ENCODE results near the gene RPL38.

Gene RPL38

DNA sequence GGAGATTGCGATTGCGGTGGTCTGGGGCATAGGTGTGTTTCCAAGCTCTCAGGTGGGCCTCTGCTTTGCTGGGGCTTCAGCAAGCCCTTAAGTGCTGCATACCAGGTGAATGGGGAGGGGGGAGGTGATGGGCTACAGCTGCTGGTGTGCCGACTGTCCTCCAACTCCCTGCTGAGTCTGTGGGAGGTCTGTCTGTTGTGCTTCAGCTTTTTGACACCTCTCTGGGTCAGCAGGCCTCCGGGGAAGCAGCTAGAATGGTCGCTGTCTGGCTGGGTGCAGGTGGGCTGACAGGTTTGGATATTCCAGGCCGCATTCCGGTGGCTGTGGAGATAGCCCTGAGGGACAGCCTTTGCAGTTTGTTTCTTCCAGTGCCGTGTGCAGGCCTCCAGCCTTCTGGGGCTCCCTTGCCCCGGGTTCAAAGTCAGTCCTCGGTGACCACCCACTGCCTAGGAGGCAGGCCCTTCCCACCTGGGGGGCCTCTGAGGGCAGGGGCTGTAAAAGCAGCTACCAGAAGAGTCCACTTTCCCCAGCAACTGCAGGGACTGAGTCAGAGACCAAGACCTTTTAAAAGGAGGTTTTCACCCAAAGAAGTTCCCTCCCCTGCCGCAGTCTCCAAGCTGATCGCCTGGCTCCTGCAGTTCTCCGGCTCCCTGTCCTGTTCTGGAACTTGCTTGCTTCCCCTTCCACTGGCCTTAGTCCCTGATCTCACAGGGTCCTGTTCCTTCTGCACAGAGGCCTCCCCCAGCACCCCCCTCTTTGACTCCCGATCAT lies 7.8 kb downstream of the RPL38 start:
- DNase-seq: no peak

DNA sequence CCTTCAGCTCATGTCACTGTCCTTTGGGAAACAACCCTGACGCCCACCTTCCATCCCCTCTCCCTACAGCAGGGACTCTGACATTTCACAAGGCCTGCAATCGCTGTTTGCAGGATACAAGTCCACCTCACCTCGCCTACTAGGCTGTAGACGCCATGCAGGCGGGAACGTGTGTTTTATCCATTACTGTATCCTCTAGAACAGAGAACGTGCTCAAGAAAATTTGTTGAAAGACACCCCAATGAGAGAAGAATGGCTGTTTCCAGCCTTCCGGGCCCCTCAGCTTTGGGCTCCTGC lies 8.4 kb downstream of the RPL38 start:
- DNase-seq: peak; percentile 37

DNA sequence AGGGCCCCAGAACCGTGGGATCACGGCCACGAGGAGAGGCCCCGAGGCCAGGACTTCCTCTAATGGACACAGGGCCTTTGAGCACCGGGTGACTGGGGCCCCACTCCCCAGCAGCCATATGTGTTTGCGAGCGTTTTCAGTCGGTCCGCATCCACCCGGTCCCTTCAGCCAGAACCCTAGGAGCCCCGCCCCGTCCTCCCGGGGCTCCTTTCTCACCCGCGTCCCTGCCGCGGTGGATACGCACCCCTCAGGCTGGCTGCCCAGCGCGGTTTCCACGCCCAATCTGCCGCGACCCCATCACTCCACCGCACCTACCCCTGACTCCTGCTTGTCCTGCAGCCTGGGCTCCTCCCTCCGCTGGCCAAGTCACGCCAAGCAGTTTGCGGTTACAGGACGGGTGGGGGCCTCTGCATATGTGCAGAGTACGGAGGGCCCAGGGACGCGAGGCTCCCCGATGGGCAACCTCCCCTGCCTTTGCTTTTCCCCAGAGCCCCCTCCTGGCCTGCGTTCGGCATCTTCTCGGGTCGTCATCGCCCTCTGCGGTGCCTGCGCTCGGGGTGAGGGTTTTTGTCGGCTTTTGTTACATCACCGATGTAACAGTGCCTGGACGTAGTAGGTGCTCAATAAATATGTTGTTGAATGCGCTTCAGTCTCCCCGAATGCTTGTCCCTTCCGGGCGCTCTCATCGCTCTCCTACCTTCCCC lies 8.9 kb downstream of the RPL38 start:
- peak; percentile 30 for DNase-seq

DNA sequence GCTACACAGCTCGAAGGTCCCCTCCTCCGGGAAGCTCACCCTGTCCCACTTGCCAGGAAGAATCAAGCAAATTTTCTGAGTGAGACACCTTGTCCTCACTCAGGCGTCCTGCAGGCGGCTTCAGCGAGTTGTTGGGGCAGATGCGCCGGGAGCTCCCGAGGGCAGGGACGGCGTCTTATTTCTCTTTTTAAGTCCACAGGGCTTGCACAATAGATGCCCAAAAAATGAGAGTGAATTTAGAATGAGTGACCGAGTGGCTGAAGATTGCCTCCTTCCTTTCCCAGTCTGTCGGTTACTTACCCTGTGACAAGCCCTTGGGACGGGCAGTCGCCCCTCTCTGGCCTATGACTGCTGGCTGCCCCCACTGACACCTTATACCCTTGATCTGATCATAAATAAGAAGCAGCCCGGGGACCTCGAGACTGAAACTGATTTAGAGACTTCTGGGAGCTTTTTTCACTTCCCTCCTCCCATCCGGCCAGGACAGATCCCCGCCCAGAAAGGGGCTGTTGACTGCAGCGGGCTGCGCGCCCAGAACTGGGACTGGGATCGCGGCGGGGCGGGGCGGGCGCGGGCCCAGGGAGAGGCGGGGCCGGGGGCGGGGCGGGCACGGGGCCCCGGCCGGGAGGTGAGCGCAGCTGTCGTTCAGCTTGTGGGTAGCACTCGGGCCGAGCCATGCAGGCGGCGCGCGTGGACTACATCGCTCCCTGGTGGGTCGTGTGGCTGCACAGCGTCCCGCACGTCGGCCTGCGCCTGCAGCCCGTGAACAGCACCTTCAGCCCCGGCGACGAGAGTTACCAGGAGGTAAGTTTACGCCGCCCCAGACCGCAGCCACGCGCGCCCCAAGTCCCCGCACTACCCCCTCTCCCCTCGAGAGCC lies 9.7 kb downstream of the RPL38 start, which contains the start of gene TTYH2:
Gene TTYH2, plus strand, starts transcription at position 659 of the 879 bp plus-strand sequence. Its CDS starts 17 bp downstream, at position 676.
- DNase-seq: peak; percentile 92

DNA sequence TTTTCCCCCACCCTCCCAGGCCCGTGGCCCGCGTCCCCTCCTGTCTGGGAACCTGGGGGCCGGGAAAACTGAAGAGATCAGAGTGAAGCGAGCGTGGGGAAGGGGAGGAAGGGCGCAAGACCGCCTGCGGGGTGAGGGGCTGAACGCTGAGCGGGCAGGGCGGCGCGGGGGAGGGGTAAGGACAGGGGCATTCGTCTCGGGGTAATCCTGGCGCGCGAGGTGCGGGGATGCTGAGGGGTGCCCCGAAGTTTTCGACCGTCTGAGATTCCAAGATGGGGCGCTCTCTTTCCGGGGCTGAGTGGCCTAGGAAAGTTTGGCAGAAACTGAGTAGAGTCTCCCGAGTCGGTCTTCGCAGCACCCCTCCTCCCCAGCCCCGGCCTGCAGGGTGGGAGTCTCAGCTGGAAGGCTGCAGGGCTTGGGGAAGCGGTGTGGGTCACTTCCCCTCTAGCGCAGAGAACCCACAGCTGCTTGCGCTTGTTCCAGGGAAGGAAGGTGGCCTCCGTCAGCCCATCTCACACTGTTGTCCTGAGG lies 10.4 kb downstream of the RPL38 start:
- DNase-seq: peak; percentile 60

DNA sequence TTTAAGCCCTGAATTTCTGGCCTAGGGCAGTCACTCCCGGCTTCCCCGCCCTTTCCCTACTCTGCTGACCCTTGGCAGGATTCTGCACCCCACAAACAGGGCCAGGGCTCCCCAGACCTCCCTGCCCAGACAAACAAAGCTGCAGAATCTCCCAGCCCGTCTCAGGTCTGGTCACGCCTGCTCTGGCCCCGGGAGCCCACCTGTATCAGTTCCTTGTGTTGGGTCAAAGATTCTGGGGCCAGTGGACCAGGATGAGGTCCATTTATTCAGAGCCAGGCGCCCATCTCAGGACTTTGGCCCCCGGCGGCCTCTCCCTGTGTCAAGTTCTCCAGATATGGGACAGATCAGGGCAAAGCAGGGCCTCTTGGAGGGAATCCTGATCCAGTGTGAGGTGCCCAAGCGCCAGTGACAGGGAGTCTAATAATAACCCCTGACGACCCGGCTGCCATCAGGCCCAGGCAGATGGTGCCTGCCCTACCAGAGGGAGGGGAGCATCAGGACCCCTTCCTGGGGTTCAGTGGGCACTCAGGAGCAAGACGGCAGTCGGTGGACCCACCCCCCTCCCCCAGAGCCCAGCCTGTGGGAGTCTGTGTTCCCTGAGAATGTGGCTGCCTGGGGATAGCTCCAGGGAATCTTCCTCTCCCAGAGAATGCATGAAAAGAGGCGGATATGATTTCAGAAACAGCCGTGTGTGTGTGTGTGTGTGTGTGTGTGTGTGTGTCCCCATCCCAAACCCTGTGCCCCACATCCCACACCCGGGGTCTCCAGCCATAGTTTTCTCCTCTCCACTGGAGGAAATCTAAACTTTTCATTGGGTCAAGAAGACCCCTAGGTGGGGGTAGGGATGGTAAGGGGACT lies 11.2 kb downstream of the RPL38 start:
- peak; percentile 54 for DNase-seq

DNA sequence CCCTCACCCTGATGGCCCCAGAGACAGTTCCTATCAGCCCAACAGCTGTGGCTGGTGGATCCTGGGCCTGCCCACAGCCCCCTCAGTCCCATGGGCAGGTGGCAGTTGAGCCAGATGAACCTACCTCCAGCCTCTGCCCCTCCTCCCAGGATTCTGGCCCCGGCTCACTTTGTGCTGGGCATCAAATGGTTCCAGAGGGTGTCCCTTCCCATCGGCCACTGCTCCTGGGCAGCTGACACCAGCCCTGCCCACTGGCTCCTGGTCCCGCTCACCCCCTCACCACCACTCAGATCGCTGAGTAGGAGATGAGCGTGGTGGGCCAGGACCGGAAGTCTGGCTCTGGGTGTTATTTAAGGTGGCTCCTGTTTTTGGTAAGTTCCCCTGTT lies 11.9 kb downstream of the RPL38 start:
- DNase-seq: no peak

DNA sequence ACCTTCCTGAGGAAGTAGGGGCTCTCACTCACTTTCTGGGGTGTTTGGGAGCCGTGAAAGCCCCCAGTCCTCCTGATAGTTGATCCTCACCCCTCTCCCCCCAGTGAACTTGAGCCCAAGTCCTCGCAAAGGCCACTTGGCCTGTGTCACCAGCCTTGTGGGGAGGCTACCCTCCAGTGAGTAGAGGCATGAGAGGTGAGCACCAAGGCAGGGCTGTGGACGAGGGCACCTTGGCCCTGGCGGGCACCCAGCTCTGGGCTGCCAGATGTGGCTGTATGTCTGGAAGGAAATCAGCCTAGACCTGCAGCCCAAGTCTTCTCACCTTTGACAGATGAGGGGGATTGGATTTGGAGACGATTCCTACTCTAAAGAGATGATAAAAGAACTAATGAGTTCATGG lies 13.0 kb downstream of the RPL38 start:
- DNase-seq: no peak

DNA sequence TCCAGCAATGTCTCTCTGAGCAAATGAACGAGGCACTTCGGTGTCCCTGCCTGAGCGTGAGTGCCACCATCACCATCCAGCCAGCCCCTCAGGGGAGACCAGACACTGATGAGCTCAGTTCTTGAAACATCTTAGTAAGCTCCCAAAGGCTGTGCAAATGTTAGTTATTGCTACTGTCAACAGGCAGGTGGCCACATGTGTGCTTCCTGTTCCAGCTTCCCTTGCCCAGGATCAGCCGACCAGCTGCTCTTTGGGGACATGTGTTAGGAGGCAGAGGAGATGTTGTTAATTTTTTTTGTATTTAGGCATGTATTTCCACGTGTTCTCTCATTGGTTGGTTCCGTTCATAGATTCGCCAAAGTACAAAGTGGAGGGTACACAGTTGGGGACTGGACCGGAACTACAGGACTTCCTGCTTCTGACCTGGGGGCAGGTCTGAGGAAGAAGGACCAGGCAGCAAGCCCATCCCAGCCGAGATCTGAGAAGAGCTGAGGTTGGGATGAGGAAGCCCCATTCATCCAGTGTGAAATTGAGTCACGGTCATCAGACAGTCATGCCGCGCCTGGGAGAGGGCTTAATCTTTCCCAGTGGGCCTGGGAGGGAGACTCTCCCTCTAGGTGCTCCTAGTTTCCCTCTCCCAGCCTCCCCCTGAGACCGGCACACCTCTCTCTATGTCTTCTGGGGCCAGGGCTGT lies 13.7 kb downstream of the RPL38 start:
- DNase-seq: peak; percentile 54

DNA sequence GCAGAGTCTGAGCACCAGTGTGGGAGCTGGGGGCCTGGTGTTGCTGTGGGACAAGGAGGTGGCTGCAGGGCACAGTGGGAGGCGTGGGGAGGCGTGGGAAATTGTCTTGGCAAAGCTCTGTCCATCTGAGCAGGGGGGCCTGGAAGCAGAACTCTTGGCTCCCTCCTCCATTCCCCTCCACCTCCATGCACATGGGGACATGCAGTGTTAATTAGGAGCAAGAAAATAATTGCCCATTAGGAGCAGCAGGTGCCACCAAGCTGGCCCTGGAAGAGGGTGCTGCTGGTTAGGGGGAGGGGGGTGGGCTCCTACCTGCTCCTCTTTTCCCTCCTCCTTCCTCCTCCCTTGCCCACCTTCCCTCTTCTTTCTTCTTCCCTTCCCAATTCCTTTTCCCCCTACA lies 14.4 kb downstream of the RPL38 start:
- DNase-seq: peak; percentile 50

DNA sequence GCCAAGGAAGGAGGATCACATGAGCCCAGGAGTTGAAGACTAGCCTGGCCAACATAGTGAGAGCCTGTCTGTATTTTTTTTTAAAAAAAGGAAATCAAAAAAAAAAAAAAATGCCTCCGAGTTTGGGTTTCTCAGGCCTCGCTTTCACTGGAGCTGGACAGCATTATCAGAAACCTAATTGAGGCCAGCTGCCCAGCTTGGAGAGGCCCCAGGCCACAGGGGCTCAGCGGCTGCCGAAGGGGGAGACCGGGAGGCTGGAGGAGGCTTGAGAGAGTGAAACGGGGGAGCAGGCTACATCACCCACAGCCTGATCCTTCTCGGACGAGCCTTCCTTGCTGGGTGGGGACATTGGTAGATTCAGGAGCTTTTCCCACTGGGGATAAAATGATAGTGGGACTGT lies 15.0 kb downstream of the RPL38 start:
- DNase-seq: peak; percentile 69

DNA sequence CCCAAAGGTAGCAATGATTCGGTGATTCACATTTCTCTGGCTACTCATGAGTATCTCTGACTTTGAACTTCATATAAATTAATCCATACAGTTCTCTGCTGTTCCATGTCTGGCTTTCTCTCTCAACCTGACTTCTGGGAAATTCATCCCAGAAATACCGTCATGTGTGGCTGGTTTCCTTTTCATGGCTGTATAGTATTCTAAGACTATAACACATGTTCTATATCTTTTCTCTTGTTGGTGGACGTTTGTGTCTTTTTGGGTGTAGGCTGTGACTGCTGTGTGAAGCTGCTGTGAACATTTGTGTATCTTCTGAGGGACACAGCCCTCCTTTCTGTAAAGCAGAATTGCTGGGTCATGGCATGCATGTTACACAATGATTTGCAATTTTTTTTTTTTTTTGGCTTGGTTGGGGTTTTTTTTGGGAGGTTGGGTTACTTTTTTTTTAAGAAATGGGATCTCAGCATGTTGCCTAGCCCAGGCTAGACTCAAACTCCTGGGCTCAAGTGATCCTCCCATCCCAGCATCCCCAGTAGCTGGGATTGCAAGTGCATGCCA lies 16.2 kb downstream of the RPL38 start:
- no peak for DNase-seq

DNA sequence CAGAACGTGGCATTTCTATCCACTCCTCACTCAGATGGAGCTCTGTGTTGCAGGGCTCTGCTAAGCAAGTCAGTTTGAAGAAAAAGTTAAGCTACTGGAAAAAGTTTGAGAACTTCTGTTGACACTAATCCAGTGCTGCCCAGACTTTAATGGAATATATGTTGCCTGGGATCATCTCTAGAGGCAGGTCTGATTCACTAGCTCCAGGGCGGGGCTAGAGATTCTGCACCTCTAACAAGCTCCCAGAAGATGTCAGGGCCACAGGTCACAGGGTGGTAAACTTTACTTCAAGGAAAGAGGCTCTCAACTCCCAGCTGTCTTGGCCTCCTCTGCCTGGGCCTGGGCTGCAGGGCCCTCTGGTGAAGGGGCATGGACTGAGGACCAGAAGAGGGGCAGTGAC lies 16.7 kb downstream of the RPL38 start:
- DNase-seq: no peak

DNA sequence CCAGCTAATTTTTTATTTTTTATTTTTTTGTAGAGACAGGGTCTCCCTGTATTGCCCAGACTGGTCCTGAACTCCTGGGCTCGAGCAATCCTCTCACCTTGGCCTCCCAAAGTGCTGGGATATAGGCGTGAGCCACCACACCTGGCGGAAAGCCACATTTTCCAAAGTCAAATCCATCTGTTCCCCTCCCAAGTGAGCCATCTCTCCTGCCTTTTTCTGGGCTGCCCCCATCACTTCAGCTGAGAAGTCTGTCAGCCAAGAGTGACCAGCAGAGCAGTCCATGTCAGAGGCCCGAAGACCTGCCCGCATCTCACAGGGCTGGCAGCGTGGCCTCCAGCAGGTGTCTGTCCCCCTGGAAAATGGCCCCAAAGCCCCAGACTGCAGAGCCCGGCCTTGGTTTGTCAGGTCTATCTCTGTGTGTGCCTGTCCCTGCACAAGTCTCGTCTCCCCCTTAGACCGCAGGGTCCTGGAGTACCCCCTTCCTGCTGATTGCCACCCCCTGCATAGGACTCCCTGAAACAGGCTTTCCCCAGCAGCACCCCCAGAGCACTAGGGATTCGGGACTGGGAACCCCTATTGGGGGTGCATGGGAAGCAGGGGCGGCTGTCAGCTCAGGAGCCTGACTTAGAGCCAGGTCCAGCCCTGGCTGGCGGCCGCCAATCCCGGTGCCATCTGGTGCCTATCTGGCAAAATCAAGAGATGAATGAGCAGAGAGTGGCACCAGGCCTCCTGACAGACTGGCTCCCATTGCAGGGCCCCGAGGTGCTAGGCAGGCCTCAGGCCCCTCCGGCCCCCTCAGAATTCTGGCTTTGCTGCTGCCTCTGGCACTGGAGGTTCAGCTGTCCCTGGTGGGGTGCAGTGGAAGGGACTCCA lies 17.7 kb downstream of the RPL38 start:
- no peak for DNase-seq

DNA sequence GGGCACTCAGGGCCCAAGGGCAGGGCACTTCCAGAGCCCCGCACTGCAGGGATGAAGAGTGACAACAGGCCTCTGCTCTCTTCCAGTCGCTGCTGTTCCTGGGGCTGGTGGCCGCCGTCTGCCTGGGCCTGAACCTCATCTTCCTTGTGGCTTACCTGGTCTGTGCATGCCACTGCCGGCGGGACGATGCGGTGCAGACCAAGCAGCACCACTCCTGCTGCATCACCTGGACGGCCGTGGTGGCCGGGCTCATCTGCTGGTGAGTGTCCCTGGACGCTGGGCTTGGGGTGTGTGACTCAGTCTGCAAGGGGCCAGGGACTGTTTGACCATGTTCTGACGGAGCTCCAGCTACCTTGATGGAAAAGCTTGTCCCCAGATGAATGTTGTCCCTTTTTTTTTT lies 18.9 kb downstream of the RPL38 start:
- no peak for DNase-seq

DNA sequence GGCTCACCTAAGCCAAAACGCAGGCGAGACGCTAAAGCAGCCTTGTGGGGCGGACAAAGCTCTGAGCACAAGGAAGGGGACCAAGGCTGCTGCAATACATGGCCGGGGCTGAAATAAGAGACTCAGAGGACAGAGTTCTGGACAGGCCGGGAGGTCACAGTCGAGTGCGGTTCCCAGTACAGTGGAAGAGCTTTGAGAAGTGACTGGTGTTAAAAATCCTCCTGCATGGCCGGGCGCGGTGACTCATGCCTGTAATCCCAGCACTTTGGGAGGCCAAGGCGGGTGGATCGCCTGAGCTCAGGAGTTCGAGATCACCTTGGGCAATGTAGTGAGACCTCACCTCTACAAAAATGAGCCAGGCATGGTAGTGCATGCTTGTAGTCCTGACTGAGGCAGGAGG lies 20.4 kb downstream of the RPL38 start:
- DNase-seq: no peak

DNA sequence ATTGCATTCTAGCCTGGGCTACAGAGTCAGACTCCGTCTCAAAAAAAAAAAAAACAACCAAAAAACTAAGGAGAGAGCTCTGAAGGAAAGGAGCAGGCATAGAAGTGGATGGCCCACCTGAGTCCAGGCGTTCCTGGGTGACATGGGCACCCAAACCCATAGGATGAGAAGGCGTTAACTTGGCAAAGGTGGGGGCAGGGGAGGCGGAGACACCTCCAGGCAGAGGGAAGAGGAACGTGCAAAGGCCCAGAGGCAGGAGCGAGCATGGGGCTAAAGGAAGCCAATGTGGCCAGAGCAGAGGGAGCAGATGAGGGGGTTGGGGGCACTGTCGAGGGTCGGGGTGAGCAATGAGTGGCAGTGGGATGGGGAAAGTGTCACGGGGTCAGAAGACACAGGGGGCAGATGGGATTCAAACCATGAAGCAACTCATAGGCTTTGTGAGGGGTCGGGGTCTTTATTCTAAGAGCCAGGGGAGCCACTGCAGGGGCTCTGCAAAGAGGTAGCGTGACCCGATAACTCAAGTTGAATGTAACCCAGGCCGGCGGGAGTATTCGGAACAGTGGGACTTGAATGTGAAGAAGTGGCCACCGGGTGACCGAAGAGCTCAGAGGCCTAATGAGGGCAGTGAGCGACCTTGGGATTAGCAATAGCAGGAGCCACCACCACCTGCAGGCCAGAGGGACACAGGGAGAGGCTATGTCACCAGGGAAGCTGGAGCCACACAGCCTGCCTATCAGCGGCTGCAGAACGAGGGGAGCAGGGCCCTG lies 21.7 kb downstream of the RPL38 start:
- DNase-seq: no peak

DNA sequence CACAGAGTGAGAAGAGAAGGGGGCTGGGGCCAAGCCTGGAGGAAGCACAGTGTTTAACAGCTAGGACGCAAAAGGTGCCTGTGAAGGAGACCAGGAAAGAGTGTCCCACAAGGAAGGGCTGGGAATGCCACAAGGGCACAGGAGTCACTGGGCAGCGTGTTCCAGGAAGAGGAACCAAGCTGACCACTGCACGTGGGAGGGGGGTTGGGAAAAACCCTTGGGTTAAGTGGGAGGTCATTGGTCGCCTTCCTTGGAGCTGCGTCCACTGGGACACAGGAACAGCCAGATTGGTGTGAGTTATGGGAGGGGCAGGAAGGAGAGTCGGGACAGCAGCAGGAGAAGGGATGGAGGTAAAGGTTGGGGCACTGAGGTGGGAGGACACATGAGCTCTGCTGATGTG lies 22.8 kb downstream of the RPL38 start:
- DNase-seq: no peak

DNA sequence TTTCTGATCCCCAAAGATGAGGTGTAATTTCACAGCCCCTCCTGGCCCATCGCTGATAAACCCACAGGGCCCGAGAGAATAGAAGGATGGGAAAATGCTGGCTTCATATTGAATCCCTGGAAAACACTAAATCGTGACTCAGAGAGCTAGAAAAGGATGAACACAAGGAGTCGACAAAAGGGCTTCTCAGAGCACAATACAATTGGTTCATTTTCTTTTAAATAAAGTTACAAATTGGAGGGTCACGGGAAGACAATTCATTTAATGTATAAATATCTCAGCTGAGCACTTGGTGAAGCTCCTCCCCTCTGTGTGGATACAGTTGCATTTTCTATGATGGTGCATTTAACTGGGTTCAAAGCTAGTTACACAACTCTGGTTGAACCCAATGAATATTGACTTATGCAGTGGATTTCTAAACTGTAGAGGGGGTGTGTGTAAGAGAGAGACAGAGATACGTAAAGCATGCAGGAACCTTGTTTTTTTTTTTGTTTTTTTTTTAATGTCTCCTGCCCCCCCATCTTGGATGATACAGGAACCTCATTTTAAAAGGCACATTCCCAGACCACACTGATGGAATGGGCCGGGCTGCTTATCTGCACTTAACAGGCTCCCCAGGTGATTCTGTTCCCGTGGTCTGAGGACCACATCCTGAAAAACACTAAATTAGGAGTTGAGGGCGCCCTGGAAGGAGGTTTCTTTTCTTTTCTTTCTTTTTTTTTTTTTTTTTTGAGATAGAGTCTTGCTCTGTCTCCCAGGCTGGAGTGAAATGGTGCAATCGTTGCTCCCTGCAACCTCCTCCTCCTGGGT lies 24.0 kb downstream of the RPL38 start:
- no peak for DNase-seq

Data from eye (tissue), 1 donor.